ENCODE measurements around the gene GPR158. TPM values are rescaled to one million over a fixed set of nuclear protein-coding genes. Genes with fewer than 3 reads are reported as not detected.

Gene GPR158
- total and polyA plus RNA-seq, 11 donors, result 0.05 TPM; not detected in 9

DNA sequence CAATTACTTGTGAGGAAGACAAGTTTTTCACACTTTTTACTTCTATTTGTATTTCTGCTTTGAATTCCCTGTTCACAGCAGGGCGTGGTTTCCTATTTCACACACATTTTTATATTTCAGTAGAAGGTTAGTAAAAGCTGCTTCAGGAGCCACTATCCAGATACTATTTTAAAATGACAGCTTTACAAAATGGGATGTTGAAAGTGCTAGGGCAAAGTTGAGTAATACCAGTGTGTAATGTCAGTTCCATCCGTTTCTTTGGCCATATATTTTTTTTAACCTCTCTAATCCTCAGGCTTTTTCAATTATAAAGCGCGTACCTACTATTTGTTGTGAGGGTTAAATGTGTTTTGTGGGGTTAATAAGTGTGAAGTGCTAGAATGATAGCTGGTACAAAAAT, 276.6 kb downstream of the GPR158 start:
- no peak overlapping the region for H3K4me3 ChIP-seq
- peaks cover 0 to 19% (median 9%) of the 10 kb centered on the region in 12 donors for H3K9me3 ChIP-seq
- H3K36me3 ChIP-seq, result no peaks in the 10 kb centered on the region
- no peak for DNase-seq
- TF ChIP-seq POLR2A (IDR thresholded peaks at IDR 0.05), result no peak
- TF ChIP-seq, protein P1, sequence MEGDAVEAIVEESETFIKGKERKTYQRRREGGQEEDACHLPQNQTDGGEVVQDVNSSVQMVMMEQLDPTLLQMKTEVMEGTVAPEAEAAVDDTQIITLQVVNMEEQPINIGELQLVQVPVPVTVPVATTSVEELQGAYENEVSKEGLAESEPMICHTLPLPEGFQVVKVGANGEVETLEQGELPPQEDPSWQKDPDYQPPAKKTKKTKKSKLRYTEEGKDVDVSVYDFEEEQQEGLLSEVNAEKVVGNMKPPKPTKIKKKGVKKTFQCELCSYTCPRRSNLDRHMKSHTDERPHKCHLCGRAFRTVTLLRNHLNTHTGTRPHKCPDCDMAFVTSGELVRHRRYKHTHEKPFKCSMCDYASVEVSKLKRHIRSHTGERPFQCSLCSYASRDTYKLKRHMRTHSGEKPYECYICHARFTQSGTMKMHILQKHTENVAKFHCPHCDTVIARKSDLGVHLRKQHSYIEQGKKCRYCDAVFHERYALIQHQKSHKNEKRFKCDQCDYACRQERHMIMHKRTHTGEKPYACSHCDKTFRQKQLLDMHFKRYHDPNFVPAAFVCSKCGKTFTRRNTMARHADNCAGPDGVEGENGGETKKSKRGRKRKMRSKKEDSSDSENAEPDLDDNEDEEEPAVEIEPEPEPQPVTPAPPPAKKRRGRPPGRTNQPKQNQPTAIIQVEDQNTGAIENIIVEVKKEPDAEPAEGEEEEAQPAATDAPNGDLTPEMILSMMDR (IDR thresholded peaks at IDR 0.05), result no peak
- WGBS, 4 donors, result 76 to 84% (median 81%) methylated on average over 4 of the region's 4 CpGs
- no peak overlapping the region for H3K27ac ChIP-seq
- no peak for ATAC-seq
- no peaks in the 10 kb centered on the region for H3K27me3 ChIP-seq
- intact Hi-C loops (cut with DNase I), result no loop called here
- no peaks in the 10 kb centered on the region for H3K4me1 ChIP-seq

DNA sequence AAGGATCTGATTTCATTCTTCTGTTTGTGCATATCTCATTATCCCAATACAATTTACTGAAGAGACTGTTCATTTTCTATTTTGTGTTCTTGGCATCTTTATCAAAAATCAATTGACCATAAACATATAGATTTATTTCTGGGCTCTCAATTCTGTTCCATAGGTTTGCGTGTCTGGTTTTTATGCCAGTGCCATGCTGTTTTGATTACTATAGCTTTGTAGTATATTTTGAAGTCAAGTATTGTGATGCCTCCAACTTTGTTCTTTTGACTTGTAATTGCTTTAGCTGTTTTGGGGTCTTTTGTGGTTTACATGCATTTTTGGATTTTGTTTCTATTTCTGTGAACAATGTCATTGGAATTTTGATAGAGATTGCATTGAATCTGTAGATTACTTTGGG, 278.8 kb downstream of the GPR158 start:
- Histone ChIP-seq H3K36me3 (no peaks in the 10 kb centered on the region), H3K27ac (no peak overlapping the region), H3K4me3 (no peak overlapping the region), H3K27me3 (no peaks in the 10 kb centered on the region), H3K4me1 (no peaks in the 10 kb centered on the region), H3K9me3 (peaks cover 0 to 19% (median 9%) of the 10 kb centered on the region in 12 donors)
- ATAC-seq, result no peak
- DNase-seq, result no peak
- TF ChIP-seq POLR2A (IDR thresholded peaks at IDR 0.05), result no peak
- TF ChIP-seq, protein P1 (IDR thresholded peaks at IDR 0.05), result no peak
- 51 to 99% (median 74%) methylated on average over 1 of the region's 1 CpG for WGBS, 4 donors
- intact Hi-C loops (cut with DNase I), result no loop called here

- Histone ChIP-seq H3K36me3 (no peaks in the 10 kb centered on the region), H3K27ac (no peak overlapping the region), H3K4me3 (no peak overlapping the region), H3K4me1 (no peaks in the 10 kb centered on the region), H3K9me3 (peaks cover 0 to 19% (median 9%) of the 10 kb centered on the region in 12 donors), H3K27me3 (no peaks in the 10 kb centered on the region)
- TF ChIP-seq, protein P1 (IDR thresholded peaks at IDR 0.05), result no peak
- TF ChIP-seq POLR2A (IDR thresholded peaks at IDR 0.05), result no peak
- DNase-seq (no peak), ATAC-seq (no peak)
- intact Hi-C loops (cut with DNase I), result no loop called here
- 28 to 38% (median 30%) methylated on average over 4 of the region's 4 CpGs for WGBS, 4 donors
These were observed 281.3 kb downstream of the GPR158 start for GRCh38 chr10:25455980-25456567.

GRCh38 chr10:25457552-25457951, 282.8 kb downstream of the GPR158 start:
- H3K36me3 ChIP-seq, result no peaks in the 10 kb centered on the region
- intact Hi-C loops (cut with DNase I), result no loop called here

More at GRCh38 chr10:25457552-25457951, 282.8 kb downstream of the GPR158 start:
- no peak for DNase-seq
- ATAC-seq, result no peak
- H3K27ac ChIP-seq, result no peak overlapping the region
- TF ChIP-seq, protein P1 (IDR thresholded peaks at IDR 0.05), result no peak
- no peak for TF ChIP-seq POLR2A (IDR thresholded peaks at IDR 0.05)
- 72 to 84% (median 77%) methylated on average over 2 of the region's 2 CpGs for WGBS, 4 donors
- H3K27me3 ChIP-seq, result no peaks in the 10 kb centered on the region
- no peaks in the 10 kb centered on the region for H3K4me1 ChIP-seq
- no peak overlapping the region for H3K4me3 ChIP-seq
- H3K9me3 ChIP-seq, result peaks cover 0 to 19% (median 9%) of the 10 kb centered on the region in 12 donors
